SK-N-SH (cell line): ENCODE measurements around the gene GPR146. TPM values are rescaled to one million over a fixed set of nuclear protein-coding genes. Genes with fewer than 3 reads are reported as not detected.

Experiments
- CTCF ChIA-PET: fragments of 300-600, 350-600 bp; formaldehyde crosslinking; extraction: SDS; loops from one replicate; lab custom pipeline; 2021; lab: Yijun Ruan, JAX
- POLR2A ChIA-PET: fragments of 350-600 bp; sonication (Branson Sonifier 250); formaldehyde crosslinking; extraction: SDS; loops from one replicate; lab custom pipeline; 2020; ENCODE audit warnings: antibody characterized with exemption, inconsistent platforms; lab: Yijun Ruan, JAX
- DNase-seq: peaks from one replicate; pipeline ENCODE4 v3.0.0; 2012
- H2AFZ ChIP-seq: fragments of 200-600 bp; sonication (generic); 2 replicates; pipeline ENCODE4 v1.8.1; 2016; ENCODE audit warnings: antibody characterized with exemption, mild to moderate bottlenecking, low read depth
- H3F3A ChIP-seq: fragments of 200-600 bp; sonication (generic); replicated peaks from 2 replicates; pipeline ENCODE3; 2016; ENCODE audit warnings: antibody characterized with exemption, mild to moderate bottlenecking; ENCODE audit not compliant: insufficient read depth
- H3K27ac ChIP-seq, 2 experiments: fragments of 200-500 bp in 1 of 2; fragments of 200-600 bp in 1 of 2; sonication (Bioruptor generic) in 1 of 2; sonication (generic), shearing (Covaris generic) in 1 of 2; 2 replicates each; pipeline versions ENCODE4 v1.5.1 to v1.6.1; 2014 to 2016; ENCODE audit warnings: low read depth in 2 of 2, inconsistent platforms in 1 of 2, low read length in 1 of 2, mild to moderate bottlenecking in 1 of 2, mixed read lengths in 1 of 2
- H3K27me3 ChIP-seq: fragments of 200-600 bp; sonication (generic), shearing (Covaris generic); 2 replicates; pipeline ENCODE4 v1.6.1; 2016; ENCODE audit warnings: mixed run types; ENCODE audit not compliant: insufficient read depth
- H3K36me3 ChIP-seq, 2 experiments: fragments of 200-500 bp in 1 of 2; fragments of 200-600 bp in 1 of 2; sonication (Bioruptor generic) in 1 of 2; sonication (generic) in 1 of 2; replicated peaks in 1 of 2; 2 replicates each; pipeline versions ENCODE3 to v1.5.1; 2014 to 2016; ENCODE audit warnings: low read length in 1 of 2, mild to moderate bottlenecking in 1 of 2; ENCODE audit not compliant: insufficient read depth in 2 of 2, control insufficient read depth in 1 of 2
- H3K4me1 ChIP-seq, 2 experiments: fragments of 200-500 bp in 1 of 2; fragments of 200-600 bp in 1 of 2; sonication (Bioruptor generic) in 1 of 2; sonication (generic), shearing (Covaris generic) in 1 of 2; 2 replicates each; pipeline versions ENCODE4 v1.5.1 to v1.6.1; 2014 to 2016; ENCODE audit warnings: low read depth in 1 of 2, low read length in 1 of 2, mixed run types in 1 of 2; ENCODE audit not compliant: insufficient read depth in 2 of 2, control insufficient read depth in 1 of 2
- H3K4me2 ChIP-seq: fragments of 200-600 bp; sonication (generic), shearing (Covaris generic); 2 replicates; pipeline ENCODE4 v1.6.1; 2017; ENCODE audit warnings: mixed run types
- H3K4me3 ChIP-seq, 2 experiments: fragments of 200-500 bp in 1 of 2; fragments of 200-600 bp in 1 of 2; sonication (Bioruptor generic) in 1 of 2; sonication (generic), shearing (Covaris generic) in 1 of 2; 2 replicates each; pipeline versions ENCODE4 v1.5.1 to v1.8.1; 2014 to 2016; ENCODE audit warnings: low read depth in 2 of 2, inconsistent platforms in 1 of 2, low read length in 1 of 2, mild to moderate bottlenecking in 1 of 2, mixed read lengths in 1 of 2, moderate library complexity in 1 of 2
- H3K79me2 ChIP-seq: fragments of 200-600 bp; sonication (generic); 2 replicates; pipeline ENCODE4 v1.8.1; 2017; ENCODE audit warnings: mild to moderate bottlenecking; ENCODE audit not compliant: insufficient read depth
- H3K9ac ChIP-seq: fragments of 200-600 bp; sonication (generic); 2 replicates; pipeline ENCODE4 v1.6.1; 2017; ENCODE audit warnings: mixed run types
- H3K9me2 ChIP-seq: fragments of 200-600 bp; sonication (generic); 2 replicates; pipeline ENCODE4 v1.6.1; 2017; ENCODE audit warnings: mixed run types
- H3K9me3 ChIP-seq: fragments of 200-600 bp; sonication (generic); 2 replicates; pipeline ENCODE4 v1.6.1; 2017; ENCODE audit warnings: mixed run types, mild to moderate bottlenecking, moderate library complexity
- H4K20me1 ChIP-seq: fragments of 200-600 bp; sonication (generic); 2 replicates; pipeline ENCODE4 v1.6.1; 2017; ENCODE audit warnings: mild to moderate bottlenecking, mixed run types; ENCODE audit not compliant: insufficient read depth
- CHD2 ChIP-seq: fragments of 150-350 bp; IDR thresholded peaks from 2 replicates; pipeline ENCODE4 v1.6.1; 2018; ENCODE audit warnings: low read length; ENCODE audit not compliant: partially characterized antibody
- CTCF ChIP-seq: fragments of 200-600 bp; sonication (generic); IDR thresholded peaks from 2 replicates; pipeline ENCODE4 v1.6.1; 2017; ENCODE audit warnings: antibody characterized with exemption, mild to moderate bottlenecking, moderate library complexity
- ELF1 ChIP-seq: IDR thresholded peaks from 2 replicates; pipeline ENCODE4 v1.4.0; 2012
- EZH2phosphoT487 ChIP-seq: fragments of 200-600 bp; sonication (generic); IDR thresholded peaks from 2 replicates; pipeline ENCODE4 v1.6.1; 2017; ENCODE audit warnings: low read depth, mixed run types, mild to moderate bottlenecking, antibody characterized with exemption, moderate library complexity, borderline replicate concordance
- FOXJ3 ChIP-seq: sonication (generic); formaldehyde crosslinking; IDR thresholded peaks from 2 replicates; pipeline ENCODE4 v1.5.1; 2020; ENCODE audit warnings: mild to moderate bottlenecking, missing genetic modification reagents
- MAX ChIP-seq: IDR thresholded peaks from 2 replicates; pipeline ENCODE4 v1.4.0; 2012; ENCODE audit warnings: low read depth
- MXI1 ChIP-seq: IDR thresholded peaks from 2 replicates; pipeline ENCODE4 v1.6.1; 2012; ENCODE audit warnings: mild to moderate bottlenecking, low read depth, low read length, improper control_type of control experiment
- NFIC ChIP-seq: IDR thresholded peaks from 2 replicates; pipeline ENCODE4 v1.4.0; 2012; ENCODE audit warnings: borderline replicate concordance
- NRF1 ChIP-seq: IDR thresholded peaks from 2 replicates; pipeline ENCODE4 v1.6.1; 2012; ENCODE audit warnings: low read depth, mild to moderate bottlenecking, low read length
- POLR2AphosphoS5 ChIP-seq: IDR thresholded peaks from 2 replicates; pipeline ENCODE4 v1.6.1; 2012; ENCODE audit warnings: low read depth, low read length
- RFX5 ChIP-seq: IDR thresholded peaks from 2 replicates; pipeline ENCODE4 v1.6.1; 2012; ENCODE audit warnings: mild to moderate bottlenecking, improper control_type of control experiment, low read length
- TAF1 ChIP-seq: IDR thresholded peaks from 2 replicates; pipeline ENCODE4 v1.6.1; 2012; ENCODE audit warnings: low read depth, mild to moderate bottlenecking, low read length, moderate library complexity, borderline replicate concordance
- TEAD4 ChIP-seq: IDR thresholded peaks from 2 replicates; pipeline ENCODE4 v1.4.0; 2012; ENCODE audit warnings: mild to moderate bottlenecking, borderline replicate concordance; ENCODE audit not compliant: insufficient read depth
- USF1 ChIP-seq: IDR thresholded peaks from 2 replicates; pipeline ENCODE4 v1.4.0; 2012; ENCODE audit warnings: low read depth, borderline replicate concordance
- YY1 ChIP-seq: IDR thresholded peaks from 2 replicates; pipeline ENCODE4 v1.4.0; 2012; ENCODE audit warnings: low read depth, mild to moderate bottlenecking
- WGBS: methylation state at CpG from one replicate; pipeline ENCODE4 v1.1.6; 2017; ENCODE audit warnings: low lambda C conversion rate; 5-methylcytosine and 5-hydroxymethylcytosine counted together
- polyA plus RNA-seq, 3 experiments: library from polyadenylated mRNA; depleted of rRNA; stranded (reverse); fragments of >200 nt; gene quantifications; 2 replicates each; pipeline ENCODE4 v1.2.3, GENCODE V29; 2012
- TF ChIP-seq, protein P1 (sequence below): IDR thresholded peaks from 2 replicates; pipeline ENCODE4 v1.6.1; 2012; ENCODE audit warnings: mild to moderate bottlenecking, low read depth, low read length, moderate library complexity
- TF ChIP-seq, protein P2 (sequence below): fragments of 150-350 bp; IDR thresholded peaks from 2 replicates; pipeline ENCODE4 v1.6.1; 2016; ENCODE audit warnings: mild to moderate bottlenecking, low read depth, low read length

Gene GPR146
- polyA plus RNA-seq, 1 of the 3 experiments (the other 2 are of a cell fraction) = 1.4 TPM

DNA sequence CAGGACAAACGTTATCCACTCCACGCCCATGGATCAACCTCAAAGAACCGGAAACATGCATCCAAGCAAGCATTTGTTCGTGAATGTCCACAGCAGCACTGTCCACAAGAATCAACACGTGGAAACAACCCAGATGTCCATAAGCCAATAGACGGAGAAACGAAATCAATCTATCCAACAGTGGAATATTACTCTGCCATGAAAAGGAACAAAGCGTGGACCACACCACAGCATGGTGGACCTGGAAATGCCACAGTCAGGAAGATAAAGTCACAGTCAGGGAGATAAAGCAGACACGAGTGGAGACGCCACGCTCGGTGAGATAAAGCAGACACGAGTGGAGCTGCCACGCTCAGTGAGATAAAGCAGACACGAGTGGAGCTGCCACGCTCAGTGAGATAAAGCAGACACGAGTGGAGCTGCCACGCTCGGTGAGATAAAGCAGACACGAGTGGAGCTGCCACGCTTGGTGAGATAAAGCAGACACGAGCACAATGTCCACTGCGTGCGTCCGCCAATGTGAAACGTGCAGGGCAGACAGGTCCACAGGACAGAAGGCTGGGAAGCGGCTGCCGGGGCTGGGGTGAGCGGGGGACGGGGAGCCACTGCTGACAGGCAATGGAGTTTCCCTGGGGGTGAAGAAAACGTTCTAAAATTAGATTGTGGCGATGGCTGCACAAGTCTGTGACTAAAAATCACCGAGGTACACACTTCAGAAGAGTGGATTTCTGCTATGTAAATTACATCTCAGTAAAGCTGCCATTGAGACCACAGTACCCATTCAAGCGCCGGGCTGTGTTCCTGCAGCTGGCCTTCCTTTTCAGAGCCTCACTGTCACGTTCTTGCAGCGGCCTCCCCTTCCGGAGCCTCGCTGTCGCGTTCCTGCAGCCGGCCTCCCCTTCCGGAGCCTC lies 54.2 kb downstream of the GPR146 start (continued):
- TF ChIP-seq USF1 (no peak), NFIC (no peak), ELF1 (no peak), EZH2phosphoT487 (no peak), FOXJ3 (CRISPR knock-in tag) (no peak), RFX5 (no peak), MXI1 (no peak)
- TF ChIP-seq, protein P1, sequence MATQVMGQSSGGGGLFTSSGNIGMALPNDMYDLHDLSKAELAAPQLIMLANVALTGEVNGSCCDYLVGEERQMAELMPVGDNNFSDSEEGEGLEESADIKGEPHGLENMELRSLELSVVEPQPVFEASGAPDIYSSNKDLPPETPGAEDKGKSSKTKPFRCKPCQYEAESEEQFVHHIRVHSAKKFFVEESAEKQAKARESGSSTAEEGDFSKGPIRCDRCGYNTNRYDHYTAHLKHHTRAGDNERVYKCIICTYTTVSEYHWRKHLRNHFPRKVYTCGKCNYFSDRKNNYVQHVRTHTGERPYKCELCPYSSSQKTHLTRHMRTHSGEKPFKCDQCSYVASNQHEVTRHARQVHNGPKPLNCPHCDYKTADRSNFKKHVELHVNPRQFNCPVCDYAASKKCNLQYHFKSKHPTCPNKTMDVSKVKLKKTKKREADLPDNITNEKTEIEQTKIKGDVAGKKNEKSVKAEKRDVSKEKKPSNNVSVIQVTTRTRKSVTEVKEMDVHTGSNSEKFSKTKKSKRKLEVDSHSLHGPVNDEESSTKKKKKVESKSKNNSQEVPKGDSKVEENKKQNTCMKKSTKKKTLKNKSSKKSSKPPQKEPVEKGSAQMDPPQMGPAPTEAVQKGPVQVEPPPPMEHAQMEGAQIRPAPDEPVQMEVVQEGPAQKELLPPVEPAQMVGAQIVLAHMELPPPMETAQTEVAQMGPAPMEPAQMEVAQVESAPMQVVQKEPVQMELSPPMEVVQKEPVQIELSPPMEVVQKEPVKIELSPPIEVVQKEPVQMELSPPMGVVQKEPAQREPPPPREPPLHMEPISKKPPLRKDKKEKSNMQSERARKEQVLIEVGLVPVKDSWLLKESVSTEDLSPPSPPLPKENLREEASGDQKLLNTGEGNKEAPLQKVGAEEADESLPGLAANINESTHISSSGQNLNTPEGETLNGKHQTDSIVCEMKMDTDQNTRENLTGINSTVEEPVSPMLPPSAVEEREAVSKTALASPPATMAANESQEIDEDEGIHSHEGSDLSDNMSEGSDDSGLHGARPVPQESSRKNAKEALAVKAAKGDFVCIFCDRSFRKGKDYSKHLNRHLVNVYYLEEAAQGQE = no peak
- TF ChIP-seq, all 33 proteins: peak for 0

- DNase-seq = no peak
- H3F3A ChIP-seq = no peaks in the 10 kb centered on the region
- TF ChIP-seq MAX = no peak
- no peak for TF ChIP-seq TAF1
- TF ChIP-seq POLR2AphosphoS5 = no peak
- TF ChIP-seq TEAD4 = no peak
- TF ChIP-seq, protein P2, sequence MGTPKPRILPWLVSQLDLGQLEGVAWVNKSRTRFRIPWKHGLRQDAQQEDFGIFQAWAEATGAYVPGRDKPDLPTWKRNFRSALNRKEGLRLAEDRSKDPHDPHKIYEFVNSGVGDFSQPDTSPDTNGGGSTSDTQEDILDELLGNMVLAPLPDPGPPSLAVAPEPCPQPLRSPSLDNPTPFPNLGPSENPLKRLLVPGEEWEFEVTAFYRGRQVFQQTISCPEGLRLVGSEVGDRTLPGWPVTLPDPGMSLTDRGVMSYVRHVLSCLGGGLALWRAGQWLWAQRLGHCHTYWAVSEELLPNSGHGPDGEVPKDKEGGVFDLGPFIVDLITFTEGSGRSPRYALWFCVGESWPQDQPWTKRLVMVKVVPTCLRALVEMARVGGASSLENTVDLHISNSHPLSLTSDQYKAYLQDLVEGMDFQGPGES = no peak
- TF ChIP-seq CTCF = no peak
- no peak for TF ChIP-seq YY1
- TF ChIP-seq, protein P1 = no peak
- no peak for TF ChIP-seq NRF1
- no peak for TF ChIP-seq CHD2
Observed at GRCh38 chr7:1099154-1099542, 54.8 kb downstream of the GPR146 start.

More at GRCh38 chr7:1099154-1099542, 54.8 kb downstream of the GPR146 start:
- Histone ChIP-seq H3K79me2 (peaks cover 21% of the 10 kb centered on the region; the same call in 1 of the 2 replicates), H2AFZ (no peak overlapping the region), H3K4me1 (peaks cover 12 to 49% of the 10 kb centered on the region in 2 experiments; a peak in 3 of 4 replicates), H3K4me3 (no peak overlapping the region), H3K9ac (no peak overlapping the region), H3K9me2 (no peaks in the 10 kb centered on the region), H3K27me3 (no peaks in the 10 kb centered on the region), H3K4me2 (no peak overlapping the region), H4K20me1 (peaks cover 32% of the 10 kb centered on the region), H3K27ac (no peak overlapping the region), H3K36me3 (peaks cover 0 to 18% of the 10 kb centered on the region in 2 experiments), H3K9me3 (no peaks in the 10 kb centered on the region)
- CTCF ChIA-PET = interaction anchor here (0.7 to 9.8 kb wide), 3 partner anchors 11 to 375 kb away, joined by 3 to 79 read pairs (median 53); partner anchors contain the start of gene GPER1
- 95% methylated on average over 26 of the region's 26 CpGs for WGBS
- POLR2A ChIA-PET = no interaction called here
